ENCODE measurements around the gene YPEL1.
"Not testable (repeated sequence)": the region's sequence is repeated elsewhere in the genome, so short reads cannot be mapped to it uniquely, and the experiment has no call there.

YPEL1 gene

DNA sequence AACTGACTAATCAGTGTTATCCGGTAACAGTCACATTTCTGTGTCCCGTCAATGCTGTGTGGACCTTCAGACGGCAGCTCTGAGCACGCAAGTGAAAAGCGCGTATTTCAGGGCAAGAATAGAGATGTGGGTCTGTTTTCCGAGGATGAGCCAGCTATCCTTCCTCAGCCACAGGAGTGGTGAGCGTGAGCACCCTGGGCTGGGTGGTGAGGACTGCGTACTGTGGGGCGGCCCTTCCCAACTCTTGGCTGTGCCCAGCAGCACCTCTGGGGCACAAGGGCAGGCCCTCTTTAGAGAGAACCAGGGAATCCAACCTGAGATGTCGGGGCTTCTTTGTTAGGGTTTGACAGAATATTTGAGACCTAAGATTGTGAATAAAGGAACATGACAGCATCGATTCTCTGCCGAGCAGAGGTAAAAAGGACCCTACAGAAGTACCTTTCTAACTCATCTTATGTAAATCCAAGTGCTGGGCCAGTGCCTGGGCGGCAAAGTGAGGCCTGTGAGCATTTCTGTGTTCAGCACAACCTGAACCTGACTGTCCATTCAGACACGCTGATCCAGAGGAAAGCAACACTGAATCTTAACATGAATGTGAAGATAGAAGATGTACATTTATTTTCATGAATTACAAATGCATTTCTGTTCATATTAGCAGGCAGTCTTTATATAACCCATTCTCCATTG, 26.5 kb upstream of the YPEL1 start:
- Histone ChIP-seq H3K9ac (ENCODE audit: low read length) (no peak overlapping the region), H3K4me1 (ENCODE audit: control insufficient read depth, insufficient read depth, low read length) (no peaks in the 10 kb centered on the region), H3K27me3 (ENCODE audit: control insufficient read depth, insufficient read depth, low read length) (no peaks in the 10 kb centered on the region), H3K27ac (ENCODE audit: low read depth, low read length) (no peak overlapping the region), H3K4me3 (ENCODE audit: low read length) (no peak overlapping the region), H3K36me3 (ENCODE audit: control insufficient read depth, insufficient read depth, low read length) (peaks cover 34% of the 10 kb centered on the region)

DNA sequence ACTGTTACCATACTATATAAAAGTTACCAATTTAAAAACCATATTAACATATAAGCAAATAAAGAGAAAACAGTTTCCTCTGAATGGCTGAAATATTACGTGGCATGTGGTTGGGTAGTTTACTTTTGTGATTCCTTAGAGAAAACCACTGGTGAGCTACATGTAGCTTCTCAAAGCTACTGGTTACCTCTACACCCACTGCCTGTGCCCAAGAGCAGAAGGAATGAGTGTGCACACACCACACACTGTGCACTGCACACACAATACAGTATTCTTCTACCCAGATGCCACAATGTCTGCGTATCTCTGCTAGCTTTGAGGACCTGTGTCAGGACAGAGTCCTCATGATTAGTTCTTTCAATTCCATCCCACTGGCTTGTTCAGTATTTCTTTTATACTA, 25.5 kb upstream of the YPEL1 start:
- Histone ChIP-seq H3K4me3 (ENCODE audit: low read length) (no peak overlapping the region), H3K4me1 (ENCODE audit: control insufficient read depth, insufficient read depth, low read length) (no peaks in the 10 kb centered on the region), H3K27ac (ENCODE audit: low read depth, low read length) (no peak overlapping the region), H3K9ac (ENCODE audit: low read length) (no peak overlapping the region), H3K27me3 (ENCODE audit: control insufficient read depth, insufficient read depth, low read length) (no peaks in the 10 kb centered on the region), H3K36me3 (ENCODE audit: control insufficient read depth, insufficient read depth, low read length) (peaks cover 25% of the 10 kb centered on the region)

DNA sequence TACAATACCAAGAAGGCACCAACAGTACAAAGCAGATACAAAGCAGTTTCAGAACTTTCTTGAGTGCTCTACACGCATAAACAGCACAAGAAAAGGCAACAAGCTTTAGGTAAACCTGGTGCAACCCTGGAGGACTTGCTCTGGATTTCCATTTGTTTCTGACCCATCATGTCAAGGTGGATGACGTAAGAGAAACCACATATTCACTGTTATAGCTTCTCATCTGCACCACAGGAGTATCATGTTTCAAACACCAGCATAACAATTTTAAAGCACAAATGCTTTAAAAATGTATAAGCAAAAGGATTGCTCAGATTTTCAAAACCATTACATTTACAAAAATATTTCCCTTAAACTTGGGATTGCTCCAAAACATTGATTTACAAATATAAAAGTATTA, 25.0 kb upstream of the YPEL1 start:
- Histone ChIP-seq H3K36me3 (ENCODE audit: control insufficient read depth, insufficient read depth, low read length) (peaks cover 22% of the 10 kb centered on the region), H3K9ac (ENCODE audit: low read length) (no peak overlapping the region), H3K4me3 (ENCODE audit: low read length) (no peak overlapping the region), H3K27me3 (ENCODE audit: control insufficient read depth, insufficient read depth, low read length) (no peaks in the 10 kb centered on the region), H3K27ac (ENCODE audit: low read depth, low read length) (no peak overlapping the region), H3K4me1 (ENCODE audit: control insufficient read depth, insufficient read depth, low read length) (no peaks in the 10 kb centered on the region)

DNA sequence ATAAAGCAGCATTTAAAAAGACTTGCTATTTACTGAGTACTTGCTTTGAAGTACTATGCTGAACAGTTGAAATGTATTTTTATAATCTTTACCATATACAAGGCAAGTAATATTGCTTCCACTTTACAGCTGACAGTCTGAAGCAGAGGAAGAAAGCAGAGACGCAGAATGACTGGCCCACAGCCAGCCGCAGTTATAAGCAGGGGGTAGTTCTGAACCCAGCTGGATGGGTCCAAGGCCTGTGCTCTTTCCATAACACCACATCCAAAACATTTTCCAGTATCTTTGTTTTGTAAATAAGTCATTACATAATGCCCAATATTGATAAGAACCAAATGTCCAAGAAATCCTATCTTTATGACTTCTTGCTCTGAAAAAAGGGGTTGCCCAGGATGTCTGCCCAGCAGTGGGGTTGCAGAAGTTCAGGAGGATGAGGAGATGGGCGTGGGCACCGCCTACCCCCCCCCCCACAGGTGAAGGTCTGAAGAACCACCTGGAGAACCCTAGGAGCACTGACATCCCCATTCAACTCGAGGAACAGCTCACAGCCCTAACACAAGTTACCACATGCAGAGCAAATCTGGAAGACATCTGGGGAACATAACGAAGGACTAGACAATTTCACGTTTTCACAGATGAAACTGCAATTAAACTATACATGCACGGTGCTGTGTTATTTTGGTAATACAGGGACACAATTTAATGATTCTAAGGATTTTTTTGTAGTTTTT, 24.2 kb upstream of the YPEL1 start:
- Histone ChIP-seq H3K27ac (ENCODE audit: low read depth, low read length) (no peak overlapping the region), H3K36me3 (ENCODE audit: control insufficient read depth, insufficient read depth, low read length) (peaks cover 22% of the 10 kb centered on the region), H3K9ac (ENCODE audit: low read length) (no peak overlapping the region), H3K4me1 (ENCODE audit: control insufficient read depth, insufficient read depth, low read length) (no peaks in the 10 kb centered on the region), H3K4me3 (ENCODE audit: low read length) (no peak overlapping the region), H3K27me3 (ENCODE audit: control insufficient read depth, insufficient read depth, low read length) (no peaks in the 10 kb centered on the region)

- H3K27me3 ChIP-seq (ENCODE audit: control insufficient read depth, insufficient read depth, low read length) = no peaks in the 10 kb centered on the region
- H3K4me1 ChIP-seq (ENCODE audit: control insufficient read depth, insufficient read depth, low read length) = no peaks in the 10 kb centered on the region
- H3K36me3 ChIP-seq (ENCODE audit: control insufficient read depth, insufficient read depth, low read length) = peaks cover 17% of the 10 kb centered on the region
- H3K9ac ChIP-seq (ENCODE audit: low read length) = no peak overlapping the region
- no peak overlapping the region for H3K27ac ChIP-seq (ENCODE audit: low read depth, low read length)
- H3K4me3 ChIP-seq (ENCODE audit: low read length) = no peak overlapping the region
These were observed 23.5 kb upstream of the YPEL1 start for GRCh38 chr22:21759093-21759492.

GRCh38 chr22:21758091-21758864, 22.7 kb upstream of the YPEL1 start:
- H3K27ac ChIP-seq (ENCODE audit: low read depth, low read length) = no peak overlapping the region

DNA sequence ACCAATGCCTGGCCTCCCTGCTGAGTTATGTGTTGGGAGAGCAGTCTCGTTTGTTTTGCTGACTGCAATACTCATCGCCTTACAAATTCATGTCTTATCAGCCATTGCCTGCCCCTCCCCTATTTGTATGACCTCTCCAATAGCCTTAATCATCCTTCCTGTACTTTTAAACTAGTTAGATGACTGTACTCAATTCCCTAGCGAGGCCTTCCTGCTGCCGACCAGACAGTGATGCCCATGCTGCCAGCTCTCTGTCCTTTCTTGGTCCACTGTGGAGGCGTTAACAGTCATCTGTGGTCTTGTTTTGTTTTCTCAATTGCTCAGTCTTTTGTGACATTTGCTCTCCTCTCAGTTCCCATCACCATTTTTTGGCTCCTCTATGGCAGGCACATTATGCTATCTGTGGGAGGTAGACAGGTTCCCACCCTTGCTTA, 20.3 kb upstream of the YPEL1 start:
- Histone ChIP-seq H3K4me1 (ENCODE audit: control insufficient read depth, insufficient read depth, low read length) (no peaks in the 10 kb centered on the region), H3K9ac (ENCODE audit: low read length) (no peak overlapping the region), H3K4me3 (ENCODE audit: low read length) (no peak overlapping the region), H3K27me3 (ENCODE audit: control insufficient read depth, insufficient read depth, low read length) (no peaks in the 10 kb centered on the region), H3K36me3 (ENCODE audit: control insufficient read depth, insufficient read depth, low read length) (peaks cover 6% of the 10 kb centered on the region), H3K27ac (ENCODE audit: low read depth, low read length) (no peak overlapping the region)

More at GRCh38 chr22:21758091-21758864, 22.7 kb upstream of the YPEL1 start:
- Histone ChIP-seq H3K27me3 (ENCODE audit: control insufficient read depth, insufficient read depth, low read length) (no peaks in the 10 kb centered on the region), H3K4me3 (ENCODE audit: low read length) (no peak overlapping the region), H3K9ac (ENCODE audit: low read length) (no peak overlapping the region), H3K36me3 (ENCODE audit: control insufficient read depth, insufficient read depth, low read length) (peaks cover 10% of the 10 kb centered on the region), H3K4me1 (ENCODE audit: control insufficient read depth, insufficient read depth, low read length) (no peaks in the 10 kb centered on the region)

- Histone ChIP-seq H3K4me1 (ENCODE audit: control insufficient read depth, insufficient read depth, low read length) (no peaks in the 10 kb centered on the region), H3K9ac (ENCODE audit: low read length) (no peak overlapping the region), H3K4me3 (ENCODE audit: low read length) (peak overlapping the region; percentile 15), H3K36me3 (ENCODE audit: control insufficient read depth, insufficient read depth, low read length) (peaks cover 6% of the 10 kb centered on the region), H3K27me3 (ENCODE audit: control insufficient read depth, insufficient read depth, low read length) (no peaks in the 10 kb centered on the region), H3K27ac (ENCODE audit: low read depth, low read length) (no peak overlapping the region)
These were observed 18.9 kb upstream of the YPEL1 start for GRCh38 chr22:21754523-21754922.

- H3K27ac ChIP-seq (ENCODE audit: low read depth, low read length) = no peak overlapping the region
- H3K4me3 ChIP-seq (ENCODE audit: low read length) = no peak overlapping the region
- no peaks in the 10 kb centered on the region for H3K27me3 ChIP-seq (ENCODE audit: control insufficient read depth, insufficient read depth, low read length)
- no peak overlapping the region for H3K9ac ChIP-seq (ENCODE audit: low read length)
- peaks cover 4% of the 10 kb centered on the region for H3K36me3 ChIP-seq (ENCODE audit: control insufficient read depth, insufficient read depth, low read length)
- no peaks in the 10 kb centered on the region for H3K4me1 ChIP-seq (ENCODE audit: control insufficient read depth, insufficient read depth, low read length)
These were observed 17.9 kb upstream of the YPEL1 start for GRCh38 chr22:21753374-21754111.

- no peaks in the 10 kb centered on the region for H3K27me3 ChIP-seq (ENCODE audit: control insufficient read depth, insufficient read depth, low read length)
- no peaks in the 10 kb centered on the region for H3K4me1 ChIP-seq (ENCODE audit: control insufficient read depth, insufficient read depth, low read length)
- peaks cover 2% of the 10 kb centered on the region for H3K36me3 ChIP-seq (ENCODE audit: control insufficient read depth, insufficient read depth, low read length)
- H3K4me3 ChIP-seq (ENCODE audit: low read length) = no peak overlapping the region
- H3K9ac ChIP-seq (ENCODE audit: low read length) = no peak overlapping the region
- no peak overlapping the region for H3K27ac ChIP-seq (ENCODE audit: low read depth, low read length)
These were observed 16.7 kb upstream of the YPEL1 start for GRCh38 chr22:21752276-21752675.

GRCh38 chr22:21745948-21746347, 10.4 kb upstream of the YPEL1 start:
- H3K27ac ChIP-seq (ENCODE audit: low read depth, low read length) = no peak overlapping the region

GRCh38 chr22:21744917-21745316, 9.3 kb upstream of the YPEL1 start:
- H3K4me1 ChIP-seq (ENCODE audit: control insufficient read depth, insufficient read depth, low read length); H3K4me3 ChIP-seq (ENCODE audit: low read length); H3K36me3 ChIP-seq (ENCODE audit: control insufficient read depth, insufficient read depth, low read length); H3K27me3 ChIP-seq (ENCODE audit: control insufficient read depth, insufficient read depth, low read length); H3K9ac ChIP-seq (ENCODE audit: low read length); H3K27ac ChIP-seq (ENCODE audit: low read depth, low read length): not testable (repeated sequence)

More at GRCh38 chr22:21745948-21746347, 10.4 kb upstream of the YPEL1 start:
- Histone ChIP-seq H3K36me3 (ENCODE audit: control insufficient read depth, insufficient read depth, low read length) (no peaks in the 10 kb centered on the region), H3K4me1 (ENCODE audit: control insufficient read depth, insufficient read depth, low read length) (no peaks in the 10 kb centered on the region), H3K4me3 (ENCODE audit: low read length) (no peak overlapping the region), H3K9ac (ENCODE audit: low read length) (no peak overlapping the region), H3K27me3 (ENCODE audit: control insufficient read depth, insufficient read depth, low read length) (no peaks in the 10 kb centered on the region)
